Fibroblast of the aortic adventitia (primary cell): ENCODE results near the gene KRTAP7-1. TPM values are rescaled to one million over a fixed set of nuclear protein-coding genes. Genes with fewer than 3 reads are reported as not detected.

Experiments
- DNase-seq: peaks from one replicate; pipeline ENCODE4 v3.0.0-alpha.2; 2010; ENCODE audit warnings: low read depth
- H3K4me3 ChIP-seq: 2 replicates; pipeline ENCODE4 v1.5.1; 2011; ENCODE audit warnings: low read depth, mild to moderate bottlenecking, control low read depth, low read length, moderate library complexity
- total RNA-seq: library from RNA; depleted of rRNA; stranded (reverse); fragments of >200 nt; gene quantifications from 2 replicates; pipeline ENCODE4 v1.2.3, GENCODE V29; 2012; ENCODE audit warnings: low replicate concordance
- TF ChIP-seq, protein P1 (sequence below): IDR thresholded peaks from 2 replicates; pipeline ENCODE4 v1.5.1; 2011; ENCODE audit warnings: mild to moderate bottlenecking, low read length, control low read depth, inconsistent platforms; ENCODE audit not compliant: insufficient read depth

KRTAP7-1 gene
- not detected in 2 replicates for total RNA-seq

GRCh38 chr21:30829659-30830058 is at the start of gene KRTAP7-1:
Gene KRTAP7-1, minus strand, starts transcription at chr21:30829759. Its CDS starts 61 bp downstream, at chr21:30829698.
- TF ChIP-seq, protein P1, sequence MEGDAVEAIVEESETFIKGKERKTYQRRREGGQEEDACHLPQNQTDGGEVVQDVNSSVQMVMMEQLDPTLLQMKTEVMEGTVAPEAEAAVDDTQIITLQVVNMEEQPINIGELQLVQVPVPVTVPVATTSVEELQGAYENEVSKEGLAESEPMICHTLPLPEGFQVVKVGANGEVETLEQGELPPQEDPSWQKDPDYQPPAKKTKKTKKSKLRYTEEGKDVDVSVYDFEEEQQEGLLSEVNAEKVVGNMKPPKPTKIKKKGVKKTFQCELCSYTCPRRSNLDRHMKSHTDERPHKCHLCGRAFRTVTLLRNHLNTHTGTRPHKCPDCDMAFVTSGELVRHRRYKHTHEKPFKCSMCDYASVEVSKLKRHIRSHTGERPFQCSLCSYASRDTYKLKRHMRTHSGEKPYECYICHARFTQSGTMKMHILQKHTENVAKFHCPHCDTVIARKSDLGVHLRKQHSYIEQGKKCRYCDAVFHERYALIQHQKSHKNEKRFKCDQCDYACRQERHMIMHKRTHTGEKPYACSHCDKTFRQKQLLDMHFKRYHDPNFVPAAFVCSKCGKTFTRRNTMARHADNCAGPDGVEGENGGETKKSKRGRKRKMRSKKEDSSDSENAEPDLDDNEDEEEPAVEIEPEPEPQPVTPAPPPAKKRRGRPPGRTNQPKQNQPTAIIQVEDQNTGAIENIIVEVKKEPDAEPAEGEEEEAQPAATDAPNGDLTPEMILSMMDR, result no peak
- DNase-seq, result no peak
- no peak within 1 kb of the TSS for H3K4me3 ChIP-seq

- DNase-seq, result no peak
- TF ChIP-seq, protein P1, result no peak
- no peak overlapping the region for H3K4me3 ChIP-seq
These were observed 45.0 kb upstream of the KRTAP7-1 start for GRCh38 chr21:30874526-30874925.

- no peak for DNase-seq
These were observed 18.3 kb upstream of the KRTAP7-1 start for GRCh38 chr21:30847627-30848500.

DNA sequence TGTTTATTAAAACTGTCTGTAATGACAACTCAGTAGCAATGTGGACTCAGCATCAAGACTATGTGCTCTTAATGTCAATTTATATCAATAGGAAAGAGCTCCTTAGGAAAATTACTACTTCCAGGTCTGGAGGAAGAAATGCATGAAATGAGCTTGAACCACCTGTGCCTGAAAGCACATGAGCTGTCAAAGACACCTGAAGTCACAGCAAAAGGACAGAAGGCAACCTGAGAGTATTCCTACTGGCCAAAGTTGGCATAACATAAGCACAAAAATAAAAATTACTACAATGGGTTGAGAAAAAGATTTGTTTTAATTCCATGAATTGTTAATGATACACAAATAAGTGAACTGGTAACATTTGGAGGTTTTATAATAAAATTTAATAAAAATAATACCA is 13.4 kb upstream of the KRTAP7-1 start:
- H3K4me3 ChIP-seq, result no peak overlapping the region
- TF ChIP-seq, protein P1, result no peak
- DNase-seq, result no peak

More at GRCh38 chr21:30847627-30848500, 18.3 kb upstream of the KRTAP7-1 start:
- TF ChIP-seq, protein P1, result no peak
- H3K4me3 ChIP-seq, result no peak overlapping the region

DNA sequence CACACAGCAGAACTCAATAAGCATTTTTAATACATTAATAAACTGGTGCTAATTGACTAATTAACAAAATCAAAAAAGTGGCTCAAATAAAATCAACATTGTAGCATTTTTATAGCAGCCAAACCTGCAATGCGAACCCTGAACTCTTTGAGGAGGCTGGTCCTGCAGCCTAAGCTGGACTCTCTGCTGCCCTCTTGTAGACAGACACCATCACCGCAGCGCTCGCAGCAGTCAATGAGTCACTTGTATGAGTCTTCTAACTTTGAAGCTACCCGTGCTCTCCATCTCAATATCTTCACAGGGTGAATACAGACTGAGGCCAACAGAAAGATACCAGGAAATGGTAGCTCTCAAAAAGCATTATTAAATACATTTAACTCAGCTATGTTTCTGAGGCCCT is 9.7 kb upstream of the KRTAP7-1 start:
- TF ChIP-seq, protein P1, result no peak
- no peak overlapping the region for H3K4me3 ChIP-seq
- no peak for DNase-seq

- TF ChIP-seq, protein P1, result no peak
- no peak overlapping the region for H3K4me3 ChIP-seq
- no peak for DNase-seq
These were observed 9.0 kb upstream of the KRTAP7-1 start for GRCh38 chr21:30838536-30838935.
